GM23248 (cell line): ENCODE results near the gene IPO9. TPM values are rescaled to one million over a fixed set of nuclear protein-coding genes. Genes with fewer than 3 reads are reported as not detected.

Experiments
- DNase-seq: peaks from one replicate; pipeline ENCODE4 v3.0.0-alpha.2; 2015
- H2AFZ ChIP-seq: fragments of 200-600 bp; sonication (generic); 2 replicates; pipeline ENCODE4 v1.6.1; 2016; ENCODE audit warnings: antibody characterized with exemption
- H3F3A ChIP-seq: fragments of 200-600 bp; sonication (generic); 2 replicates; pipeline ENCODE4 v1.6.1; 2016; ENCODE audit warnings: mild to moderate bottlenecking, antibody characterized with exemption, mixed run types; ENCODE audit not compliant: insufficient read depth
- H3K27ac ChIP-seq: fragments of 200-600 bp; sonication (generic); 2 replicates; pipeline ENCODE4 v1.5.1; 2016; ENCODE audit warnings: mild to moderate bottlenecking
- H3K27me3 ChIP-seq: fragments of 200-600 bp; sonication (generic); replicated peaks from 2 replicates; pipeline ENCODE4 v1.6.1; 2016; ENCODE audit warnings: mild to moderate bottlenecking; ENCODE audit not compliant: insufficient read depth
- H3K36me3 ChIP-seq: fragments of 200-600 bp; sonication (generic); 2 replicates; pipeline ENCODE4 v1.6.1; 2016; ENCODE audit warnings: low read depth, mild to moderate bottlenecking
- H3K4me1 ChIP-seq: fragments of 200-600 bp; sonication (generic); 2 replicates; pipeline ENCODE4 v1.6.1; 2016; ENCODE audit warnings: mild to moderate bottlenecking; ENCODE audit not compliant: insufficient read depth
- H3K4me2 ChIP-seq: fragments of 200-600 bp; sonication (generic); one replicate; pipeline ENCODE4 v1.6.1; 2016; ENCODE audit warnings: mild to moderate bottlenecking; ENCODE audit not compliant: unreplicated experiment
- H3K4me3 ChIP-seq: fragments of 200-600 bp; sonication (generic); 2 replicates; pipeline ENCODE4 v1.5.1; 2016; ENCODE audit warnings: mild to moderate bottlenecking
- H3K79me2 ChIP-seq: fragments of 200-600 bp; sonication (generic); 2 replicates; pipeline ENCODE4 v1.6.1; 2016; ENCODE audit warnings: mild to moderate bottlenecking; ENCODE audit not compliant: insufficient read depth
- H3K9ac ChIP-seq: fragments of 200-600 bp; sonication (generic); 2 replicates; pipeline ENCODE4 v1.6.1; 2016; ENCODE audit warnings: mild to moderate bottlenecking
- H3K9me2 ChIP-seq: fragments of 200-600 bp; sonication (generic); 2 replicates; pipeline ENCODE4 v1.6.1; 2016; ENCODE audit warnings: mixed run types, mild to moderate bottlenecking, moderate library complexity; ENCODE audit not compliant: insufficient read depth
- H3K9me3 ChIP-seq: fragments of 200-600 bp; sonication (generic); one replicate; pipeline ENCODE4 v1.6.1; 2017; ENCODE audit warnings: low read depth
- H4K20me1 ChIP-seq: fragments of 200-600 bp; sonication (generic); 2 replicates; pipeline ENCODE4 v1.6.0; 2016; ENCODE audit not compliant: insufficient read depth
- EZH2 ChIP-seq: fragments of 200-600 bp; sonication (generic); IDR thresholded peaks from 2 replicates; pipeline ENCODE4 v1.6.1; 2018; ENCODE audit warnings: antibody characterized with exemption, mild to moderate bottlenecking; ENCODE audit not compliant: insufficient read depth, poor library complexity, severe bottlenecking
- EZH2phosphoT487 ChIP-seq: fragments of 200-600 bp; sonication (generic); IDR thresholded peaks from 2 replicates; pipeline ENCODE4 v1.6.1; 2018; ENCODE audit warnings: antibody characterized with exemption, moderate library complexity, mild to moderate bottlenecking, low read depth; ENCODE audit not compliant: insufficient read depth
- WGBS, 2 experiments: methylation state at CpG; one replicate each; pipeline ENCODE4 v1.1.6; 2015 to 2017; ENCODE audit warnings: low lambda C conversion rate in 2 of 2, low coverage in 1 of 2; ENCODE audit errors: missing lambda C conversion rate in 2 of 2; 5-methylcytosine and 5-hydroxymethylcytosine counted together
- in situ Hi-C: fragments of 300-500 bp; cut with MboI; formaldehyde crosslinking; loops from 2 replicates; pipeline ENCODE4 v1.15.0; 2020
- polyA plus RNA-seq: library from polyadenylated mRNA; unstranded; fragments of >200 nt; fragmentation: Nextera tagmentation; extraction: Ambion mirVana; gene quantifications from 2 replicates; pipeline ENCODE4 v1.2.1, GENCODE V29; 2016
- total RNA-seq: library from RNA; depleted of rRNA; stranded (reverse); fragments of >200 nt; shearing (Covaris generic); gene quantifications from 2 replicates; pipeline ENCODE4 v1.2.3, GENCODE V29; 2014

The IPO9 gene
- total and polyA plus RNA-seq, 2 experiments from 2014 or later = 18.3 to 52.4 TPM

DNA sequence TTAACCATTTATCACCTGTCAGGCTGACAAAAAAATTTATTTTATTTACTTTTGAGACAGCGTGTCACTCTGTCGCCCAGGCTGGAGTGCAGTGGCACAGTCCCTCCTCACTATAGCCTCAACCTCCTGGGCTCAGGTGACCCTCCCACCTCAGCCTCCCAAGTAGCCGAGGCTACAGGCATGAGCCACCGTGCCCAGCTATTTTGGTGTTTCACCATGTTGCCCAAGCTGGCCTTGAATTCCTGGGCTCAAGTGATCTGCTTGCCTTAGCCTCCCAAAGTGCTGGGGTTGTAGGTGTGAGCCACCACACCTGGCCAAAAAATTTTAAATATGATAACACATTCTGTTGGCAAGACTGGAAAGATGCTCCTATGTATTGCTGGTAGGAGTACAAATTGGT, 11.1 kb downstream of the IPO9 start:
- H2AFZ ChIP-seq = no peak overlapping the region
- H3K36me3 ChIP-seq = peaks cover 2% of the 10 kb centered on the region; the same call in 1 of the 2 replicates
- DNase-seq = no peak
- in situ Hi-C loops = no loop called here
- H3K9ac ChIP-seq = no peak overlapping the region
- peaks cover 100% of the 10 kb centered on the region for H3K79me2 ChIP-seq
- H4K20me1 ChIP-seq = no peaks in the 10 kb centered on the region
- peaks cover 22% of the 10 kb centered on the region for H3F3A ChIP-seq
- no peaks in the 10 kb centered on the region for H3K27me3 ChIP-seq
- no peaks in the 10 kb centered on the region for H3K9me2 ChIP-seq
- H3K27ac ChIP-seq = no peak overlapping the region
- no peak overlapping the region for H3K4me2 ChIP-seq
- TF ChIP-seq EZH2 (no peak), EZH2phosphoT487 (no peak)
- peaks cover 11% of the 10 kb centered on the region for H3K4me1 ChIP-seq
- H3K9me3 ChIP-seq = no peaks in the 10 kb centered on the region
- no peak overlapping the region for H3K4me3 ChIP-seq
- 97 to 99% methylated on average over 4 of the region's 4 CpGs for WGBS, 2 experiments

DNA sequence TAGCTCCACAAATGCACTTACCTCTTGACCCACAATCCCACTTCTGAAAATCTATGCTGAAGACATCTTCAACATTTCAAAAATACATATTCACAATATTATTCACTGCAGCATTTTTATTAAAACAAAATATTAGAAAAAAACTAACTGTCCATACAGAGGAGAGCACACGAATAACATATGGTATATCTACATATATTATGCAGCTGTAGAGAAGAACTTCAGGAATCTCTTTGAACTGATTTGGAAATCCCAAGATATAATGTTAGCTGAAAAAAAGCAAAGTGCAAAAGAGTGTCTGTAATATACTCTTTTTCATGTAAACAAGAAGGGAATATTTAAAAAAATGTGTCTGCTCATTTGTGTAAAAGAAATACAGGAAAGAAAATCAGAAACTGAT, 11.5 kb downstream of the IPO9 start:
- Histone ChIP-seq H3K36me3 (no peaks in the 10 kb centered on the region; the same call in 1 of the 2 replicates), H3K4me1 (peaks cover 16% of the 10 kb centered on the region), H3F3A (peaks cover 26% of the 10 kb centered on the region), H3K4me3 (no peak overlapping the region), H3K27ac (no peak overlapping the region), H3K27me3 (no peaks in the 10 kb centered on the region), H3K79me2 (peaks cover 99% of the 10 kb centered on the region), H4K20me1 (no peaks in the 10 kb centered on the region), H3K9me3 (no peaks in the 10 kb centered on the region), H3K4me2 (no peak overlapping the region), H2AFZ (no peak overlapping the region), H3K9ac (no peak overlapping the region), H3K9me2 (no peaks in the 10 kb centered on the region)
- TF ChIP-seq EZH2 (no peak), EZH2phosphoT487 (no peak)
- WGBS, 2 experiments = 58 to 78% methylated on average over 1 of the region's 1 CpG
- in situ Hi-C loops = no loop called here
- DNase-seq = no peak

DNA sequence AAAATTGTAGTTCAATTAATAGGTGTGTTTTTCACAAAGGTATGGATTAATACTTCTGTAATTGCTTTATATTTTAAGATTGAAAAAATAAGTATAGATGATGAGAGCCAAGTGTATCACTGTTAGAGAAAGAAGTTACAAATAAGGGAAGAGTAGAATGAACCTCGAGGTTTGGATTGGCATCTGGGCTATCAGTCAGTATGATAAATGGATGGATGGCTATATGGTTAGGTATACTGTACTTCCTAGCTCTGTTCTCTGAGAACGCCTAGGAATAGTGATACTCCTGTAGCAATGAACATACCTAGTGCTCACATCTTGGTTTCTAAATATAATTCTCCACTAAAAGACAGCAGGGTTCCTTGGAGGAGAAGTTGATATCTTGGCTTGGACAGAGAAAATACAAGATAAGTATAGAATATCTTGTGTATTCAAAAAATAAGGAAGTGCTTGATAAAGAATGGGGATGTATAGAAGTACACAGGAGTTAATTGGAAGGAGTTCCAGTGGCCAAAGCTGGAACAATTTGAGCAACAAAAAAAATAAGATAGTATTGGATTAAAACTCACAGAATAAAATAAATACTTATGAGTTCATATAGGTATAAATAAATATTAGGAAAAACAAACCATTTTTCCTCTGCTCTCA, 12.4 kb downstream of the IPO9 start:
- Histone ChIP-seq H3K79me2 (peaks cover 98% of the 10 kb centered on the region), H3K27me3 (no peaks in the 10 kb centered on the region), H3K36me3 (no peaks in the 10 kb centered on the region; the same call in 1 of the 2 replicates), H3K9me2 (no peaks in the 10 kb centered on the region), H3K4me2 (no peak overlapping the region), H3K4me3 (no peak overlapping the region), H3K4me1 (peaks cover 25% of the 10 kb centered on the region), H2AFZ (no peak overlapping the region), H3K27ac (no peak overlapping the region), H3K9ac (no peak overlapping the region), H3K9me3 (no peaks in the 10 kb centered on the region), H4K20me1 (no peaks in the 10 kb centered on the region), H3F3A (peaks cover 35% of the 10 kb centered on the region)
- in situ Hi-C loops = no loop called here
- WGBS, 2 experiments = 99 to 100% methylated on average over 2 of the region's 2 CpGs
- DNase-seq = no peak
- TF ChIP-seq EZH2phosphoT487 (no peak), EZH2 (no peak)

DNA sequence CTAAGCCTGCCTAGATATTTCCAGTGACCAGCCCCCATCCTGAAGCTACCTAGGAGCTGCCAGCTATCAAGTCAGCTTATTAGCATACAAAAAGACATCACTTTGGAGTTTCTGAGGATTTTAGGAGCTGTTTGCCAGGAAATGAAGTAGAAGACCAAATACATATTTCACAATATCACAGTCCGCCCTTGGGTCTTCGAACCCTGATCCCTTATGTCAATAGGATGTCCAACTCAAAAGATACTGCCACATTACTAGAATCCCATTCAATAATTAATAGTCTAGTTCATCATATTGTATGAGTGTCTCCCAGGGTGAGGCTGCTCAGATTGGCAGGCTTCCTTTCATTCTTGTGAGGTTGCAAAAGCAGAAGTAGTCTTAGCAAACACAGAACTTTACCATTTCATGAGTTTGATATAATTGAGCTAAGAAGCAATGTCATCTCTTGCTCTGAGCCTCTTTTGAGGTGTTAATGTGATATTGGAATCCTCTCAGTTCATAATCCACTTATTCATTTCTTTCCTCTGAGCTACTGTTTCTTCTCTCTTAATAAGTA, 13.6 kb downstream of the IPO9 start:
- H3K27ac ChIP-seq = no peak overlapping the region
- H2AFZ ChIP-seq = no peak overlapping the region
- H3K9ac ChIP-seq = no peak overlapping the region
- WGBS, 2 experiments = 92 to 95% methylated on average over 2 of the region's 2 CpGs
- H3K4me1 ChIP-seq = peaks cover 25% of the 10 kb centered on the region
- no peak overlapping the region for H3K4me3 ChIP-seq
- H3K4me2 ChIP-seq = no peak overlapping the region
- no peaks in the 10 kb centered on the region for H3K36me3 ChIP-seq
- no peaks in the 10 kb centered on the region for H4K20me1 ChIP-seq
- H3K27me3 ChIP-seq = no peaks in the 10 kb centered on the region
- TF ChIP-seq EZH2phosphoT487 = no peak
- TF ChIP-seq EZH2 = no peak
- H3K79me2 ChIP-seq = peaks cover 98% of the 10 kb centered on the region
- in situ Hi-C loops = no loop called here
- H3K9me3 ChIP-seq = no peaks in the 10 kb centered on the region
- H3K9me2 ChIP-seq = no peaks in the 10 kb centered on the region
- peaks cover 32% of the 10 kb centered on the region for H3F3A ChIP-seq
- no peak for DNase-seq
